SK-N-SH (cell line): Measurements from ENCODE around the gene MB.

Experiments
- CTCF ChIP-seq: fragments of 200-600 bp; sonication (generic); IDR thresholded peaks from 2 replicates; pipeline ENCODE4 v1.6.1; 2017; ENCODE audit warnings: antibody characterized with exemption, mild to moderate bottlenecking, moderate library complexity
- EP300 ChIP-seq, 2 experiments: IDR thresholded peaks; 2 replicates each; pipeline versions ENCODE4 v1.4.0 to v1.6.1; 2012; ENCODE audit warnings: borderline replicate concordance in 1 of 2, low read depth in 1 of 2, low read length in 1 of 2
- EZH2phosphoT487 ChIP-seq: fragments of 200-600 bp; sonication (generic); IDR thresholded peaks from 2 replicates; pipeline ENCODE4 v1.6.1; 2017; ENCODE audit warnings: low read depth, mixed run types, mild to moderate bottlenecking, antibody characterized with exemption, moderate library complexity, borderline replicate concordance
- GATA2 ChIP-seq: sonication (generic); formaldehyde crosslinking; IDR thresholded peaks from 2 replicates; pipeline ENCODE4 v1.5.0; 2020; ENCODE audit warnings: mild to moderate bottlenecking, missing genetic modification reagents
- NRF1 ChIP-seq: IDR thresholded peaks from 2 replicates; pipeline ENCODE4 v1.6.1; 2012; ENCODE audit warnings: low read depth, mild to moderate bottlenecking, low read length
- PBX3 ChIP-seq: IDR thresholded peaks from 2 replicates; pipeline ENCODE4; 2012
- POLR2AphosphoS5 ChIP-seq: IDR thresholded peaks from 2 replicates; pipeline ENCODE4 v1.6.1; 2012; ENCODE audit warnings: low read depth, low read length
- RCOR1 ChIP-seq: fragments of 150-350 bp; IDR thresholded peaks from 2 replicates; pipeline ENCODE4 v1.6.1; 2017; ENCODE audit warnings: antibody characterized with exemption, low read length
- REST ChIP-seq: IDR thresholded peaks from 2 replicates; pipeline ENCODE4 v1.6.1; 2012; ENCODE audit warnings: mild to moderate bottlenecking, low read depth, low read length, moderate library complexity
- RXRA ChIP-seq: IDR thresholded peaks from 2 replicates; pipeline ENCODE4 v1.4.0; 2012; ENCODE audit warnings: low read depth, mild to moderate bottlenecking, borderline replicate concordance
- USF2 ChIP-seq: fragments of 150-350 bp; IDR thresholded peaks from 2 replicates; pipeline ENCODE4 v1.6.1; 2017; ENCODE audit warnings: antibody characterized with exemption, low read length, low read depth, borderline replicate concordance
- YY1 ChIP-seq: IDR thresholded peaks from 2 replicates; pipeline ENCODE4 v1.4.0; 2012; ENCODE audit warnings: low read depth, mild to moderate bottlenecking
- TF ChIP-seq, protein P1 (sequence below): IDR thresholded peaks from 2 replicates; pipeline ENCODE4 v1.4.0; 2012; ENCODE audit warnings: low read depth, borderline replicate concordance
- TF ChIP-seq, protein P2 (sequence below): IDR thresholded peaks from 2 replicates; pipeline ENCODE4 v1.4.0; 2012; ENCODE audit warnings: low read depth

DNA sequence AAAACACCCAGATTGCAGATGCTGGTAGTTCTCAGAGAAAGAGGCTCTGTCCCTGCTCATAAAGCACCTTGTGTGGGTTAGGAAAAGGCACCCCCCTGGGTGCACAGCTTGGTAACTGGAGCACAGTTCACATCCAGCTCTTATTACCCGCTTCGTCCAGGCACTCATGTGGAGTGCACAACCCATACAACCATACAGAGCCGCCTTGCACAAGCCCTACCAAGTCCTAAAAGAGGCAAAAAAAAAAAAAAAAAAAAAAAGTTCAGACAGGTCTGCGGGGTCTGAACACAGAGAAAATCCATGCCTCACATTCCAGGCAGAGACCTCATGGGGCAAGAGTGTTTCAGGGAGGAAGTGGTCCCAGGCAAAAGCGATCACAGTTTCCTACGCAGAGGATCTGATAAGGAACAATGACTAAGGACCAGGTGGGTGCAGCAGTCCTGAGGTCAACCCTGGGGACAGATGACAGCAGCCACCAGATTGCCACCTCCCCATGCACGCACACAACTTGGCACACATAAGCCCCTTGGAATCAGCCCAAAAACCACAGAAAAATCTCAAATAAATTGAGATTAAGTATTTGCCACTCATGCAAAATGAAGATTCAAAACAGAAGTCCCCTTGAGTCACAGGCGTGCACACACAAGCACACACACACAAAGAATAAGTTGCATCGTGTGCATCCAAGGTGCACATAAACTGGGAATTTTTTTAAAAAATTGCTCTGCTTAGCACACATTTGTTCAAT lies 12.3 kb downstream of the MB start:
- no peak for TF ChIP-seq REST
- no peak for TF ChIP-seq CTCF
- TF ChIP-seq EZH2phosphoT487: no peak
- TF ChIP-seq USF2: no peak
- TF ChIP-seq YY1: no peak
- TF ChIP-seq POLR2AphosphoS5: no peak
- TF ChIP-seq, protein P1, sequence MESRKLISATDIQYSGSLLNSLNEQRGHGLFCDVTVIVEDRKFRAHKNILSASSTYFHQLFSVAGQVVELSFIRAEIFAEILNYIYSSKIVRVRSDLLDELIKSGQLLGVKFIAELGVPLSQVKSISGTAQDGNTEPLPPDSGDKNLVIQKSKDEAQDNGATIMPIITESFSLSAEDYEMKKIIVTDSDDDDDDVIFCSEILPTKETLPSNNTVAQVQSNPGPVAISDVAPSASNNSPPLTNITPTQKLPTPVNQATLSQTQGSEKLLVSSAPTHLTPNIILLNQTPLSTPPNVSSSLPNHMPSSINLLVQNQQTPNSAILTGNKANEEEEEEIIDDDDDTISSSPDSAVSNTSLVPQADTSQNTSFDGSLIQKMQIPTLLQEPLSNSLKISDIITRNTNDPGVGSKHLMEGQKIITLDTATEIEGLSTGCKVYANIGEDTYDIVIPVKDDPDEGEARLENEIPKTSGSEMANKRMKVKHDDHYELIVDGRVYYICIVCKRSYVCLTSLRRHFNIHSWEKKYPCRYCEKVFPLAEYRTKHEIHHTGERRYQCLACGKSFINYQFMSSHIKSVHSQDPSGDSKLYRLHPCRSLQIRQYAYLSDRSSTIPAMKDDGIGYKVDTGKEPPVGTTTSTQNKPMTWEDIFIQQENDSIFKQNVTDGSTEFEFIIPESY: no peak
- peak; percentile 72 for TF ChIP-seq GATA2
- peak; percentile 71 for TF ChIP-seq RCOR1
- TF ChIP-seq PBX3: peak; percentile 22; the same call in 1 of the 2 replicates
- no peak for TF ChIP-seq RXRA
- TF ChIP-seq EP300 (IDR thresholded peaks at IDR 0.05; ENCODE audit: borderline replicate concordance in 1 of 2, low read depth in 1 of 2, low read length in 1 of 2): peak in 1 of 2 experiments; percentile 46; a peak in 2 of 4 replicates
- no peak for TF ChIP-seq NRF1
- TF ChIP-seq, protein P2, sequence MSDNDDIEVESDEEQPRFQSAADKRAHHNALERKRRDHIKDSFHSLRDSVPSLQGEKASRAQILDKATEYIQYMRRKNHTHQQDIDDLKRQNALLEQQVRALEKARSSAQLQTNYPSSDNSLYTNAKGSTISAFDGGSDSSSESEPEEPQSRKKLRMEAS: no peak
